Cardiac muscle cell (in vitro differentiated cells and primary cell): Measurements from ENCODE around the gene APBA1. TPM values are rescaled to one million over a fixed set of nuclear protein-coding genes. Genes with fewer than 3 reads are reported as not detected.
"Not testable (repeated sequence)": the region's sequence is repeated elsewhere in the genome, so short reads cannot be mapped to it uniquely, and the experiment has no call there.

ENCODE experiments used
- DNase-seq, 2 donors: peaks; one replicate each; pipeline versions ENCODE4 v3.0.0 to v3.0.0-alpha.2; 2010 to 2017; ENCODE audit warnings: low read depth in 1 of 2, low spot score in 1 of 2
- H3K27ac ChIP-seq: fragments of 200-600 bp; sonication (generic); 2 replicates; pipeline ENCODE4 v1.5.1; 2016
- H3K27me3 ChIP-seq: fragments of 200-600 bp; sonication (generic); 2 replicates; pipeline ENCODE4 v1.6.0; 2016; ENCODE audit warnings: control low read depth
- H3K36me3 ChIP-seq: fragments of 200-600 bp; sonication (generic); 2 replicates; pipeline ENCODE4 v1.5.1; 2016; ENCODE audit warnings: control low read depth
- H3K4me1 ChIP-seq: fragments of 200-600 bp; sonication (generic); 2 replicates; pipeline ENCODE4 v1.8.1; 2017; ENCODE audit warnings: low read depth, mild to moderate bottlenecking, mixed run types
- H3K4me3 ChIP-seq: fragments of 200-600 bp; sonication (generic); 2 replicates; pipeline ENCODE4 v1.5.1; 2016; ENCODE audit warnings: mild to moderate bottlenecking
- H3K9me3 ChIP-seq: fragments of 200-600 bp; sonication (generic); 2 replicates; pipeline ENCODE4 v1.5.1; 2017; ENCODE audit warnings: low read depth, mild to moderate bottlenecking, control low read depth
- polyA plus RNA-seq: library from polyadenylated mRNA; unstranded; fragments of >200 nt; fragmentation: Nextera tagmentation; extraction: Ambion mirVana; gene quantifications from 2 replicates; pipeline ENCODE4 v1.2.1, GENCODE V29; 2016
- total RNA-seq: library from RNA; depleted of rRNA; stranded (reverse); fragments of >200 nt; gene quantifications from 2 replicates; pipeline ENCODE4 v1.2.3, GENCODE V29; 2016
- TF ChIP-seq, protein P1 (sequence below): IDR thresholded peaks from 2 replicates; pipeline ENCODE4 v1.5.1; 2012; ENCODE audit warnings: low read depth, mild to moderate bottlenecking, low read length

APBA1 gene
- total and polyA plus RNA-seq, 2 experiments from 2014 or later, result 0.93 to 2.4 TPM

DNA sequence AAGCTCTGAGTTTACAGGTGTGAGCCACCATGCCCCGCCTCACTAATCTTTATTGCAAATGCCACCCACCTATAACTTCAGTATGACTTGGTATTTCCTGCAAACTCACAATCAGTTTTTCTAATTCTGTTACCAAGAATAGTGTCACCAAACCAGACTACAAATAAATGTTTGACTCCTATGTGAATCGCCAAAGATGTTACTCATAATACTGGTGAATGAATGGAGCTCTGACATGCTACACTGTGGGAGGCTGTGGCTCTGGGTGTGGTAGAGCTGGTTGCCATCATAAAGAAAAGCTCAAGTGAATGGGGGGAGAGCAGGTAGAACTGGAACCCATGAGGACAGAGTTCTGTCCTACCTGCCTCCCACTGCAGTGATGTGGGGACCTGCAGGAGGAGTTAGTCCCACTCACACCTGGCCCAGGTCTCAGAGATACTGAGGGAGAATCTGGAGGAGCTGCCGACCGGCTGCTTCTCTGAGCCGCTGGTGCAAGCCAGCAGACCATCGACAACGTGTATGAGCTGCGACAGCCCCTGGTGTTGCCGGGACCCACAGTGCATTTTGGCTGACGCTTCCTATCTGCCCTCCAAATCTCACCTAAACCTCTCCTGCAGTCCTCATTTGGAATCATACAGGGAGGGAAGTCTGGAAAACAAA lies 251.4 kb downstream of the APBA1 start:
- no peaks in the 10 kb centered on the region for H3K9me3 ChIP-seq
- no peaks in the 10 kb centered on the region for H3K27me3 ChIP-seq
- TF ChIP-seq, protein P1, sequence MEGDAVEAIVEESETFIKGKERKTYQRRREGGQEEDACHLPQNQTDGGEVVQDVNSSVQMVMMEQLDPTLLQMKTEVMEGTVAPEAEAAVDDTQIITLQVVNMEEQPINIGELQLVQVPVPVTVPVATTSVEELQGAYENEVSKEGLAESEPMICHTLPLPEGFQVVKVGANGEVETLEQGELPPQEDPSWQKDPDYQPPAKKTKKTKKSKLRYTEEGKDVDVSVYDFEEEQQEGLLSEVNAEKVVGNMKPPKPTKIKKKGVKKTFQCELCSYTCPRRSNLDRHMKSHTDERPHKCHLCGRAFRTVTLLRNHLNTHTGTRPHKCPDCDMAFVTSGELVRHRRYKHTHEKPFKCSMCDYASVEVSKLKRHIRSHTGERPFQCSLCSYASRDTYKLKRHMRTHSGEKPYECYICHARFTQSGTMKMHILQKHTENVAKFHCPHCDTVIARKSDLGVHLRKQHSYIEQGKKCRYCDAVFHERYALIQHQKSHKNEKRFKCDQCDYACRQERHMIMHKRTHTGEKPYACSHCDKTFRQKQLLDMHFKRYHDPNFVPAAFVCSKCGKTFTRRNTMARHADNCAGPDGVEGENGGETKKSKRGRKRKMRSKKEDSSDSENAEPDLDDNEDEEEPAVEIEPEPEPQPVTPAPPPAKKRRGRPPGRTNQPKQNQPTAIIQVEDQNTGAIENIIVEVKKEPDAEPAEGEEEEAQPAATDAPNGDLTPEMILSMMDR, result no peak
- no peaks in the 10 kb centered on the region for H3K4me1 ChIP-seq
- H3K36me3 ChIP-seq, result no peaks in the 10 kb centered on the region
- no peak overlapping the region for H3K27ac ChIP-seq
- DNase-seq, result no peak
- no peak overlapping the region for H3K4me3 ChIP-seq

DNA sequence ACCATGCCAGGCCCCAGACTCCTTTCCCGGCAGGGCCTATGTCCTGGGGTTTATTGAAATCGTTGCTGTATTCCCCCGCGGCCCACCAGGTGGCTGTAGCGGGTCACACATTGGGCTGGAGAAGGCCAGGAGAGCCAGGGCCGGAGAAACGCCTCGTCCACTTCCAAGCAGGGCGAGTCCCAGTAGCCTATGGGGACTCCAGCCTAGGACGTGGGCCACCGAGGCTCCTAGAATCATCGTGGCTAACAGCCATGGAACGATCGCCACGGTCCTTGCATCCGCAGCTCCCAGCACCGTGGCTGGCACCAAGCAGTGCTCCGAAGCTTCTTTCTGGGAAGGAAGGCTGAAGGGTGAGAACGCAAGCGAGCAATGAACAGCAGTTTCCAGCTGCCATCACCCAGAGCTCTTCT lies 259.4 kb downstream of the APBA1 start:
- peak; percentile 81 to 84 for DNase-seq
- H3K27ac ChIP-seq, result no peak overlapping the region
- H3K4me3 ChIP-seq, result no peak overlapping the region
- no peaks in the 10 kb centered on the region for H3K9me3 ChIP-seq
- no peaks in the 10 kb centered on the region for H3K4me1 ChIP-seq
- no peaks in the 10 kb centered on the region for H3K36me3 ChIP-seq
- no peaks in the 10 kb centered on the region for H3K27me3 ChIP-seq
- TF ChIP-seq, protein P1, result peak; percentile 84

DNA sequence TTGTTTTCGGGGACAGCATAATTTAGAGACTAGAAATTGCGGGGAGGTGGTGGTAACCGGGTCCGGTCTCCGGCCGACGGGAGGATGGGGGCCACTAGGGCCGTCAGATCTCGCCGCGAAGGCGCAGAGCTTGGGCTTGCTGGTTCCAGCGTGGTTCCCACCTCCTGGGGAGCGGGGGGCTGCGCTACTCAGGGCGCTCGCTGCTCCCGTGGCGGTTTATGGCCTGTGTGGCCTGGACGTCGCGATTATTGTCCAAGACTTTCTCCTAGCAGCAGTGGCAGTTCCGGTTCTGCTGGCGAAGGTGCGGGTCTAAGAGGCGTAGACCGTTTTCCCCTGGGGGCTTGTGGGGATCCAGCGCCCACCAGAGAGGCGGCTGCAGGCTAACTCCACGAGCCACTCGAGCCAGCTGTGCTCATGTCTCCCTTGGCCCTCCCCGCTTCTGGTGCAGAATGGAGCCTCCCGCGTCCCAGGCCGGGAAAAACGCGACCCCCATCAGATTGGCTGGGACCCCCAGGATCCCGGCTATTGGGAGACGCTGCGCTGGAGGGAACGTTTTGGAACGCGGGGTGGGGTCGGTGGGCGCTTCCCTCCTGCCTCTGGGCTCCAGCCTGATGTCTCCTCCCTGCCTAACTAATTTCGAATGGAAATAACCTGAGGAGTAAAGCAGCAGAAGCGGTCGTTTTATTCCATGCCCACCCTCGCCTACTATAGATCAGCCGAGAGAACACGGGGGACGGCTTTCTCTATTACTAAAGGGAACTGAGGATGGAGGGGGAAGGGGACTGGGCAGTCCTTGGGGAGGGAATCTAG lies 260.0 kb downstream of the APBA1 start:
- Histone ChIP-seq H3K36me3 (no peaks in the 10 kb centered on the region), H3K9me3 (no peaks in the 10 kb centered on the region), H3K4me3 (no peak overlapping the region), H3K4me1 (no peaks in the 10 kb centered on the region), H3K27me3 (no peaks in the 10 kb centered on the region), H3K27ac (no peak overlapping the region)
- TF ChIP-seq, protein P1, result no peak
- DNase-seq, result no peak

DNA sequence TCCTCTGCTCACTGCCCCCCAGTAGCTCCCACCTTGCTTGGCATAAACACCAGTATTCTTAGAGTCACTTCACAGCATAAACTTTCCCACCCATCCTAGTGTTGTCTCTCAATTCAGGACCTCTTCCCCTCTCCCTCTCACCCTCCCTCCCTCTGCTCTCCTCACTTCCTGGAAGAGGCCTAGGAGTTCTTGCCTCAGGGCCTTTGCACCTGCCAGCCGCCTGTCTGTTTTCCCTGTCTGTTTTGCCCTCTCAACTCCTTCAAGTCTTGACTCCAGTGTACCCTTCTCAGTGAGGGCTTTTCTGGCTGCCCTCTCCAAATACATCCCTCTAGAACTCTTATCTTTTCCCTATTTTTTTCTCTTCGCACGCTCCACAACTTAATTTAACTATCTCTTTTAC lies 260.9 kb downstream of the APBA1 start:
- H3K27ac ChIP-seq, result no peak overlapping the region
- H3K36me3 ChIP-seq, result no peaks in the 10 kb centered on the region
- no peaks in the 10 kb centered on the region for H3K9me3 ChIP-seq
- H3K4me1 ChIP-seq, result no peaks in the 10 kb centered on the region
- TF ChIP-seq, protein P1, result no peak
- no peak overlapping the region for H3K4me3 ChIP-seq
- DNase-seq, result no peak
- H3K27me3 ChIP-seq, result no peaks in the 10 kb centered on the region

DNA sequence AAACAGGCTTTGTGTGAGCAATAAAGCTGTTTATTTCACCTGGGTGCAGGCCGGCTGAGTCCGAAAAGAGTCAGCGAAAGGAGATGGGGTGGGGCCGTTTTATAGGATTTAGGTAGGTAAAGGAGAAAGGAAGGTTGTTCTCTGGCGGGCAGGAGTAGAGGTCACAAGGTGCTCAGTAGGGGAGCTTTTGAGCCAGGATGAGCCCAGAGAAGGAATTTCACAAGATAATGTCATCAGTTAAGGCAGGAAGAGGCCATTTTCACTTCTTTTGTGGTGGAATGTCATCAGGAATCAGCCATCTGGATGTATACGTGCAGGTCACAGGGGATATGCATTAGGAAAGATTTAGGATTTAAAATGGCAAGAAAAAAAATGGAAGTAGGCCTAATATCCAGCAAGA lies 262.2 kb downstream of the APBA1 start:
- not testable (repeated sequence) for H3K27me3 ChIP-seq, DNase-seq, H3K27ac ChIP-seq, H3K9me3 ChIP-seq, H3K4me3 ChIP-seq, H3K4me1 ChIP-seq, H3K36me3 ChIP-seq

DNA sequence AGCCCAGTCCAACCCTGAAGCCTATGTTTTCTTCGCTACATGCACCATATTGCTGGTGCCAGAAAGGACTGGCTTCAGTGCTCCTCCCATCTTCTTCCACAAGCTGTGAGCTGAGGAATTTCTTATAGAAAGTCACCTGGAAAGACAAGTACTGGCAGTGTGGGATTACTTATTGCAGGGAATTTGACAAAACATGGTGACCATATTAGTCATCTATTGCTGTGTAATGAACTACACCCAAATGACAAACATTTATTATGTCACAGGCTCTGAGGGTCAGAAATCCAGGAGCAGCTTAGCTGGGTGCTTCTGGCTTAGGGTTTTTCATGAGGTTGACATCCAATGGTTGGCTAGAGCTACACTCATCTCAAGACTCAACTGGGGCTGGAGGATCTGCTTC lies 271.7 kb downstream of the APBA1 start:
- TF ChIP-seq, protein P1, result no peak
- DNase-seq, result no peak
- H3K4me1 ChIP-seq, result peaks cover 6% of the 10 kb centered on the region

More for the DNA sequence above, 271.7 kb downstream of the APBA1 start:
- Histone ChIP-seq H3K9me3 (no peaks in the 10 kb centered on the region), H3K4me3 (no peak overlapping the region), H3K36me3 (peaks cover 5% of the 10 kb centered on the region), H3K27me3 (no peaks in the 10 kb centered on the region), H3K27ac (no peak overlapping the region)
